NCI-H1092 (cell line): ENCODE measurements around the gene MS4A7.
"Not testable (repeated sequence)": the region's sequence is repeated elsewhere in the genome, so short reads cannot be mapped to it uniquely, and the experiment has no call there.

Experiments used
- DNase-seq: peaks from one replicate; lab custom pipeline; 2025; lab: John Stamatoyannopoulos, UW

MS4A7 gene

GRCh38 chr11:60378354-60378753 is at the start of gene MS4A7:
Gene MS4A7 (plus strand): TSS chr11:60378532. CDS start chr11:60383142, 4,610 bp downstream.
- DNase-seq = no peak

DNA sequence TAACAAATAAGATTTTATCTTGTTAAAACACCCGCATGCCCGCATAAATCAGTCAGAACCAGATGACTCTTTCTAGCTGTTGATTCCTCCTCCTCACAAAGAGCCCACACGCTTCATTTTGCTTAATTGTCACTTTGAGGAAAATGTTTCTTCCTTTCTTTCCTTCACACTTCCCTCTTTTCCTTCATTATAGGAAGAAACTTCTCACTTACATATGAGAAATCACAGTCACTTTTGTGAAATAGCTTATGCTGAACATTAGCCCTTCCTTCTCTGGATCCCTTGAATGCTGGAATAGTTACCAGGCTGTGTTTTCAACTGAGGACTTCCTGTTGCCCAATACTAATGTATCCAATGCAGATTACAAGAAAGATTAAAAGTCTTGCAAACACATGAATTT is 45.5 kb upstream of the MS4A7 start:
- DNase-seq = no peak

- DNase-seq = peak; percentile 47
Observed at GRCh38 chr11:60334005-60334620, 44.2 kb upstream of the MS4A7 start.

- no peak for DNase-seq
Observed at GRCh38 chr11:60336767-60337391, 41.5 kb upstream of the MS4A7 start.

- DNase-seq = no peak
Observed at GRCh38 chr11:60338053-60338452, 40.3 kb upstream of the MS4A7 start.

GRCh38 chr11:60339356-60339755 is 39.0 kb upstream of the MS4A7 start:
- no peak for DNase-seq

GRCh38 chr11:60343094-60343704 is 35.1 kb upstream of the MS4A7 start:
- DNase-seq = no peak

- DNase-seq = no peak
Observed at GRCh38 chr11:60344146-60344545, 34.2 kb upstream of the MS4A7 start.

DNA sequence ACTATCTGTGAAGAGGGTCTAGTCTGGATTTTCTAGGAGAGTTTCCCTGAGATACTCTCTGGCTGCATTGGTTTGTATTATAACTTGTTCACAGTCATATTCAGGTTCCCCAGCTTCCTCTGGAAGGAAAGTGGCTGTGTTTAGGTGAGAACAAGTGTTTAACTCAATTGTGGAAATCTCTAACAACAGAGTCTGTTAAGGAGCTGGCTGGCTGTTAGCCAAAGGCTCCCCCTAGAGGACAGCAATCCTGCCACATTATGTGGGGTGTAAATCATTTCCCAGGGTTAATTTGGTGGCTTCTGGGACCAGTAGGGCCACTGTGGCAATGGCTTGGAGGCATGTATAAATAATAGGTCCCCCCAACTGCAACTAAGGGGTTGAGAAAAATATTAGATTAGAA is 32.8 kb upstream of the MS4A7 start:
- DNase-seq = no peak

- DNase-seq = no peak
Observed at GRCh38 chr11:60347084-60347797, 31.1 kb upstream of the MS4A7 start.

GRCh38 chr11:60348116-60348515 is 30.2 kb upstream of the MS4A7 start:
- DNase-seq = no peak

DNA sequence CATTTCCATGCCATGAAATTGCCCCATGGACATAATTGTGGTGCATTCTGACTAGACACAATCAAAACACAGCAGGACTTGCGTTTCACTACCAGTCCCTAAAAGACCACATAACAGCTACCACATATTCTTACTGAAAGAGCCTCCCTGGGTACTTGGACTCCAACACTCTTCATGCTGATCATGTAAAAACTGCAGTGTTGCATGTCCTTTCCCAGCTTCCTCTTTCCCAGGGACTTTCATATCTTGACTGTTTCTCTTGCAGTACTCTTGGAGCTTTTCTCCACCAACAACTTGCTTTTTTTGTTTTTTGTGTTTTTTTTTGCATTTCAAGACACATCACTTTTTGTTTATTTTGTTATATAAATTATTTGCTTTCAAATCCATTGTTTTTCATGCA is 28.3 kb upstream of the MS4A7 start:
- DNase-seq = no peak

- DNase-seq = no peak
Observed at GRCh38 chr11:60357771-60358170, 20.6 kb upstream of the MS4A7 start.

DNA sequence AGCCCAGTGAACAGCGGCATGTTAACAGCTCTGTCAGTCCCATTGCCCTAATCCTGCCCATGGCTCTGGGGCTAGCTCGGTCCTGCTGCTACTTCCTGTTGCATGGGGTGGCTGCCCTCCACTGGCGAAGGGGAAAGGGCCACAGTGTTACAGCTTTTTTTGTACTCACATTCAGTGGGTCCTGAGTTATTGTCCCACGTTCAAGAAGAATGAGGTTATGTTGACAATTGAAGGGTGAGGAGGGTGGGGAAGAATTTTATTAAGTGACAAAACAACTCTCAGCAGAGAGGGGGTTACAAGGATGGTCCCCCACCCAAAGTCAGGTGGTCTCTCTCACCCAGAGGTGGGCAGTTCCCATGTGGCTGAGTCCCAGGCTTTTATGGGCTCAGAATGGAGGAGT is 17.7 kb upstream of the MS4A7 start:
- no peak for DNase-seq

- DNase-seq = no peak
Observed at GRCh38 chr11:60362241-60362640, 16.1 kb upstream of the MS4A7 start.

- peak; percentile 74 for DNase-seq
Observed at GRCh38 chr11:60363542-60364470, 14.5 kb upstream of the MS4A7 start.

- not testable (repeated sequence) for DNase-seq
Observed at GRCh38 chr11:60366262-60366904, 11.9 kb upstream of the MS4A7 start.

- DNase-seq = no peak
Observed at GRCh38 chr11:60367009-60367408, 11.3 kb upstream of the MS4A7 start.

DNA sequence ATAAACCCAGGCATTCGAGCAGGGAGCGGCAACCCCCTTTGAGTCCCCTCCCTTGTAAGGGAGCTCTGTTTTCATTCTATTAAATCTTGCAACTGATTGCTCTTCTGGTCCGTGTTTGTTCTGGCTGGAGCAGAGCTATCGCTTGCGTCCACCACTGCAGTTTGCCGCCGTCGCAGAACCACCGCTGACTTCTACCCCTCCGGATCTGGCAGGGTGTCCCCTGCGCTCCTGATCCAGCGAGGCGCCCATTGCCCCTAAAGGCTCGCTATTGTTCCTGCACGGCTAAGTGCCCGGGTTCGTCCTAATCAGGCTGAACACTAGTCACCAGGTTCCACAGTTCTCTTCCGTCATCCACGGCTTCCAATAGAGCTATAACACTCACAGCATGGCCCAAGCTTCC is 10.4 kb upstream of the MS4A7 start:
- DNase-seq = no peak

DNA sequence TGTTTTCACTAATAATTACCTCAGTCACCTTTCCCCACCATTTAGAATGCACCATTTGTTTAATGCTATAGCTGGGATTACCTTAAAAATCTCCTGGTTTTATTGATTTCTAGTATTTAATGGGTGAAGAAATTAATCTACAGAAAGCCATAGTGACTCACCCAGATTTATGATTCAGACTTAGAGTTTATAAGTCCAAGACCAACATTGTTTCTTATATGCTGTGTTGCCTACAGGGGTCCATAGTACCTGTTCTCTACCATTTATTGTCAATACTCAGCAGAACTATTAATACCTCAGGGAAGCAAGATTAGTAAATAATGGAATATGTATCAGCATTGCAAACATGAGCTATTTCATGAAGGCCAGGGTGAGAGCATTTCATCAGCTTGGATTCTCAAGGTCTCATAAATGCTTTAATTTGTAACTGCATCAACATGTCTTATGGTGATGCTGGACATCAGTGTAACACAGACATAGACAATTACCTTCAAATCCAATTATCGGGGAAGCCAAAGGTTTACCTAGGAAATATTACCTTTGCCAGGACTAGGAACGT is 8.0 kb upstream of the MS4A7 start:
- no peak for DNase-seq

- DNase-seq = peak; percentile 78
Observed at GRCh38 chr11:60370811-60371298, 7.5 kb upstream of the MS4A7 start.
